Measurements from ENCODE around the gene LTF. TPM values are rescaled to one million over a fixed set of nuclear protein-coding genes. Genes with fewer than 3 reads are reported as not detected.

The LTF gene
- total RNA-seq, 1 experiment from 2014 or later = not detected

DNA sequence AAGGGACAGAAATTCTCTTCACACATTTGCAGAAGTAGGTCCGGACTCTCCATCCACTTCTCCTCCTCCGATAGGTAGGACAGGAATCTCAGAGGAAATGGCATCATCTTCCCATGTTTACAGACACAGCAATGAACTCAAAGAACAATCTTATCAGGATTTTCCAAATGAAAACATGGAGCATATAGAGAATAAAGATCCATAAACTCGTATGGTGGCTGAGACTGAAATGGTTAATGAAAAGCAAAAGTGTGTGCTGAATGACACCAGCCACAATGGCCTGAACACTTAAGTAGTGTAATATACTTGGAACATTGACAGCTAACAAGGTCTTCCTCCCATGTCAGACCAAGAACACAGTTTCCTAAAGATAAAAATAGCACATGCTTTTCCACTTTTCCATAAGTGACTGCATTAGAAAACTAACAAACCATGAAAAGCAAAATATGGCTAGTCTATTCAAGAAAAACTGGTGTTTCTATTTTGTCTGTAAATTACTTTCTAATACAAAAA lies 51.9 kb downstream of the LTF start:
- H3K4me1 ChIP-seq (replicated peaks; ENCODE audit: insufficient read depth) = peaks cover 52% of the 10 kb centered on the region
- no peak overlapping the region for H3K4me3 ChIP-seq
- ChIA-PET POLR2A (ENCODE audit: unreplicated experiment) (no interaction called here), CTCF (no interaction called here)
- H4K20me1 ChIP-seq (ENCODE audit: insufficient read depth) = no peaks in the 10 kb centered on the region
- no peaks in the 10 kb centered on the region for H3K27me3 ChIP-seq (ENCODE audit: insufficient read depth, low read depth)
- H3K36me3 ChIP-seq (ENCODE audit: low read depth) = peaks cover 8% of the 10 kb centered on the region; the same call in 1 of the 2 replicates
- no peaks in the 10 kb centered on the region for H3K9me2 ChIP-seq (ENCODE audit: insufficient read depth)
- no TSS peak for BruUV-seq (replicated peaks)
- peaks cover 10% of the 10 kb centered on the region; the same call in 1 of the 2 replicates for H3F3A ChIP-seq (ENCODE audit: insufficient read depth, low read depth)
- peaks cover 27% of the 10 kb centered on the region for H3K79me2 ChIP-seq (ENCODE audit: low read depth)
- H3K27ac ChIP-seq = no peak overlapping the region
- TF ChIP-seq EZH2 (IDR thresholded peaks at IDR 0.05; ENCODE audit: low read depth) = no peak
- TF ChIP-seq, protein P1, sequence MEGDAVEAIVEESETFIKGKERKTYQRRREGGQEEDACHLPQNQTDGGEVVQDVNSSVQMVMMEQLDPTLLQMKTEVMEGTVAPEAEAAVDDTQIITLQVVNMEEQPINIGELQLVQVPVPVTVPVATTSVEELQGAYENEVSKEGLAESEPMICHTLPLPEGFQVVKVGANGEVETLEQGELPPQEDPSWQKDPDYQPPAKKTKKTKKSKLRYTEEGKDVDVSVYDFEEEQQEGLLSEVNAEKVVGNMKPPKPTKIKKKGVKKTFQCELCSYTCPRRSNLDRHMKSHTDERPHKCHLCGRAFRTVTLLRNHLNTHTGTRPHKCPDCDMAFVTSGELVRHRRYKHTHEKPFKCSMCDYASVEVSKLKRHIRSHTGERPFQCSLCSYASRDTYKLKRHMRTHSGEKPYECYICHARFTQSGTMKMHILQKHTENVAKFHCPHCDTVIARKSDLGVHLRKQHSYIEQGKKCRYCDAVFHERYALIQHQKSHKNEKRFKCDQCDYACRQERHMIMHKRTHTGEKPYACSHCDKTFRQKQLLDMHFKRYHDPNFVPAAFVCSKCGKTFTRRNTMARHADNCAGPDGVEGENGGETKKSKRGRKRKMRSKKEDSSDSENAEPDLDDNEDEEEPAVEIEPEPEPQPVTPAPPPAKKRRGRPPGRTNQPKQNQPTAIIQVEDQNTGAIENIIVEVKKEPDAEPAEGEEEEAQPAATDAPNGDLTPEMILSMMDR (conservative IDR thresholded peaks at IDR 0.05) = no peak
- intact Hi-C loops (cut with micrococcal nuclease; ENCODE audit: unreplicated experiment) = no loop called here
- DNase-seq = no peak
- H2AFZ ChIP-seq = no peak overlapping the region
- H3K4me2 ChIP-seq = no peak overlapping the region
- no peaks in the 10 kb centered on the region for H3K9me3 ChIP-seq (ENCODE audit: insufficient read depth, low read depth)

DNA sequence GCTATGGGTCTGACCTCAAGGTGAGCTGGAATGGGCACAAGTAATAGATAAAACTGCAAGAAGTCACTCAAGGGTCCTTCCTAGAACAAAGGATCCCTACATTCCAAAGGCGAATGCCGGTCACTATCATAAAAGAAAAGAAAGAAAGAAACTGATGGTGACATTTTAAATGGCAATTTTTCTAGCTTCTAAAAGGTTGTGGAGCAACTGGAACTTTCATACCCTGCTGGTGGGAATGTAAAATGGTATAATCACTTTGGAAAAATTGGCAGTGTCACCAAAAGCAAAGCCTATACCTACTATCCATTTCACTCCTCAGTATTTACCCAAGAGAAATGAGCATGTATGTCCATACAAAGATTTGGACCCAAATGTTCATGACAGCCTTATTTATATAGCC lies 53.4 kb downstream of the LTF start:
- CTCF ChIA-PET = no interaction called here
- intact Hi-C loops (cut with micrococcal nuclease; ENCODE audit: unreplicated experiment) = no loop called here

DNA sequence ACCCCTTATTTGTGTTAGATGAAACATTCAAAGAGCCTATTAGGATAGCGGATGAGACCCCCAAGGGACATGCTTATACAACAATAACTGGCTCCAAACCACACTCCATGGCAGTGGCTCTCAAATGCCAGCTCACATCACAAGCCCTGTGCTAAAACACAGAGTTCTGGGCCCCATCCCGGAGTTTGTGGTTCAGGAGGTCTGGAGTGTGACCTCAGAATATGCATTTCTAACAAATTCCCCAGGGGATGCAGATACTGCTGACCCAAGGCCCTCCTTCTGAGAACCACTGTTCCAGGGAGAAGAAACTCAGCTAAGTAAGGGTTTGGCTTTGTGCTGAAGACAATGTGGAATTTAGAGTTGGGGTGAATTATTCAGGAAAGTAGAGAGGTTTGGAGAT lies 54.0 kb downstream of the LTF start:
- H3K4me3 ChIP-seq = no peak overlapping the region
- no peak overlapping the region for H3K27ac ChIP-seq
- intact Hi-C loops (cut with micrococcal nuclease; ENCODE audit: unreplicated experiment) = no loop called here
- H3K4me1 ChIP-seq (replicated peaks; ENCODE audit: insufficient read depth) = peaks cover 64% of the 10 kb centered on the region
- no peak overlapping the region for H2AFZ ChIP-seq
- no peaks in the 10 kb centered on the region for H3K9me3 ChIP-seq (ENCODE audit: insufficient read depth, low read depth)
- H3K79me2 ChIP-seq (ENCODE audit: low read depth) = peaks cover 47% of the 10 kb centered on the region
- ChIA-PET CTCF (no interaction called here), POLR2A (ENCODE audit: unreplicated experiment) (no interaction called here)
- H3K36me3 ChIP-seq (ENCODE audit: low read depth) = peaks cover 8% of the 10 kb centered on the region; the same call in 1 of the 2 replicates
- no peaks in the 10 kb centered on the region for H3K27me3 ChIP-seq (ENCODE audit: insufficient read depth, low read depth)
- no peaks in the 10 kb centered on the region for H4K20me1 ChIP-seq (ENCODE audit: insufficient read depth)
- peak overlapping the region; percentile 88 for H3K4me2 ChIP-seq
- H3F3A ChIP-seq (ENCODE audit: insufficient read depth, low read depth) = peaks cover 30% of the 10 kb centered on the region
- BruUV-seq (replicated peaks) = no TSS peak
- no peak for DNase-seq
- H3K9me2 ChIP-seq (ENCODE audit: insufficient read depth) = no peaks in the 10 kb centered on the region
- TF ChIP-seq, protein P1 (conservative IDR thresholded peaks at IDR 0.05) = no peak
- TF ChIP-seq EZH2 (IDR thresholded peaks at IDR 0.05; ENCODE audit: low read depth) = no peak

More for the DNA sequence above, 53.4 kb downstream of the LTF start:
- H4K20me1 ChIP-seq (ENCODE audit: insufficient read depth) = no peaks in the 10 kb centered on the region
- no peak overlapping the region for H2AFZ ChIP-seq
- POLR2A ChIA-PET (ENCODE audit: unreplicated experiment) = no interaction called here
- peak overlapping the region; percentile 88 for H3K4me2 ChIP-seq
- peaks cover 41% of the 10 kb centered on the region for H3K79me2 ChIP-seq (ENCODE audit: low read depth)
- no peaks in the 10 kb centered on the region for H3K9me3 ChIP-seq (ENCODE audit: insufficient read depth, low read depth)
- no peaks in the 10 kb centered on the region for H3K9me2 ChIP-seq (ENCODE audit: insufficient read depth)
- no peak for TF ChIP-seq EZH2 (IDR thresholded peaks at IDR 0.05; ENCODE audit: low read depth)
- TF ChIP-seq, protein P1 (conservative IDR thresholded peaks at IDR 0.05) = peak; percentile 39; the same call in 1 of the 2 replicates
- H3K27ac ChIP-seq = no peak overlapping the region
- H3K4me3 ChIP-seq = no peak overlapping the region
- no peaks in the 10 kb centered on the region for H3K27me3 ChIP-seq (ENCODE audit: insufficient read depth, low read depth)
- DNase-seq = no peak
- peaks cover 8% of the 10 kb centered on the region; the same call in 1 of the 2 replicates for H3K36me3 ChIP-seq (ENCODE audit: low read depth)
- peaks cover 58% of the 10 kb centered on the region for H3K4me1 ChIP-seq (replicated peaks; ENCODE audit: insufficient read depth)
- H3F3A ChIP-seq (ENCODE audit: insufficient read depth, low read depth) = peaks cover 24% of the 10 kb centered on the region
- no TSS peak for BruUV-seq (replicated peaks)
